SK-N-SH (cell line): ENCODE results near the gene SYNE1. TPM values are rescaled to one million over a fixed set of nuclear protein-coding genes. Genes with fewer than 3 reads are reported as not detected.

Experiments
- CTCF ChIA-PET: fragments of 300-600, 350-600 bp; formaldehyde crosslinking; extraction: SDS; loops from one replicate; lab custom pipeline; 2021; lab: Yijun Ruan, JAX
- POLR2A ChIA-PET: fragments of 350-600 bp; sonication (Branson Sonifier 250); formaldehyde crosslinking; extraction: SDS; loops from one replicate; lab custom pipeline; 2020; ENCODE audit warnings: antibody characterized with exemption, inconsistent platforms; lab: Yijun Ruan, JAX
- DNase-seq: peaks from one replicate; pipeline ENCODE4 v3.0.0; 2012
- H2AFZ ChIP-seq: fragments of 200-600 bp; sonication (generic); 2 replicates; pipeline ENCODE4 v1.8.1; 2016; ENCODE audit warnings: antibody characterized with exemption, mild to moderate bottlenecking, low read depth
- H3F3A ChIP-seq: fragments of 200-600 bp; sonication (generic); replicated peaks from 2 replicates; pipeline ENCODE3; 2016; ENCODE audit warnings: antibody characterized with exemption, mild to moderate bottlenecking; ENCODE audit not compliant: insufficient read depth
- H3K27ac ChIP-seq, 2 experiments: fragments of 200-500 bp in 1 of 2; fragments of 200-600 bp in 1 of 2; sonication (Bioruptor generic) in 1 of 2; sonication (generic), shearing (Covaris generic) in 1 of 2; 2 replicates each; pipeline versions ENCODE4 v1.5.1 to v1.6.1; 2014 to 2016; ENCODE audit warnings: low read depth in 2 of 2, inconsistent platforms in 1 of 2, low read length in 1 of 2, mild to moderate bottlenecking in 1 of 2, mixed read lengths in 1 of 2
- H3K27me3 ChIP-seq: fragments of 200-600 bp; sonication (generic), shearing (Covaris generic); 2 replicates; pipeline ENCODE4 v1.6.1; 2016; ENCODE audit warnings: mixed run types; ENCODE audit not compliant: insufficient read depth
- H3K36me3 ChIP-seq, 2 experiments: fragments of 200-500 bp in 1 of 2; fragments of 200-600 bp in 1 of 2; sonication (Bioruptor generic) in 1 of 2; sonication (generic) in 1 of 2; replicated peaks in 1 of 2; 2 replicates each; pipeline versions ENCODE3 to v1.5.1; 2014 to 2016; ENCODE audit warnings: low read length in 1 of 2, mild to moderate bottlenecking in 1 of 2; ENCODE audit not compliant: insufficient read depth in 2 of 2, control insufficient read depth in 1 of 2
- H3K4me1 ChIP-seq, 2 experiments: fragments of 200-500 bp in 1 of 2; fragments of 200-600 bp in 1 of 2; sonication (Bioruptor generic) in 1 of 2; sonication (generic), shearing (Covaris generic) in 1 of 2; 2 replicates each; pipeline versions ENCODE4 v1.5.1 to v1.6.1; 2014 to 2016; ENCODE audit warnings: low read depth in 1 of 2, low read length in 1 of 2, mixed run types in 1 of 2; ENCODE audit not compliant: insufficient read depth in 2 of 2, control insufficient read depth in 1 of 2
- H3K4me2 ChIP-seq: fragments of 200-600 bp; sonication (generic), shearing (Covaris generic); 2 replicates; pipeline ENCODE4 v1.6.1; 2017; ENCODE audit warnings: mixed run types
- H3K4me3 ChIP-seq, 2 experiments: fragments of 200-500 bp in 1 of 2; fragments of 200-600 bp in 1 of 2; sonication (Bioruptor generic) in 1 of 2; sonication (generic), shearing (Covaris generic) in 1 of 2; 2 replicates each; pipeline versions ENCODE4 v1.5.1 to v1.8.1; 2014 to 2016; ENCODE audit warnings: low read depth in 2 of 2, inconsistent platforms in 1 of 2, low read length in 1 of 2, mild to moderate bottlenecking in 1 of 2, mixed read lengths in 1 of 2, moderate library complexity in 1 of 2
- H3K79me2 ChIP-seq: fragments of 200-600 bp; sonication (generic); 2 replicates; pipeline ENCODE4 v1.8.1; 2017; ENCODE audit warnings: mild to moderate bottlenecking; ENCODE audit not compliant: insufficient read depth
- H3K9ac ChIP-seq: fragments of 200-600 bp; sonication (generic); 2 replicates; pipeline ENCODE4 v1.6.1; 2017; ENCODE audit warnings: mixed run types
- H3K9me2 ChIP-seq: fragments of 200-600 bp; sonication (generic); 2 replicates; pipeline ENCODE4 v1.6.1; 2017; ENCODE audit warnings: mixed run types
- H3K9me3 ChIP-seq: fragments of 200-600 bp; sonication (generic); 2 replicates; pipeline ENCODE4 v1.6.1; 2017; ENCODE audit warnings: mixed run types, mild to moderate bottlenecking, moderate library complexity
- H4K20me1 ChIP-seq: fragments of 200-600 bp; sonication (generic); 2 replicates; pipeline ENCODE4 v1.6.1; 2017; ENCODE audit warnings: mild to moderate bottlenecking, mixed run types; ENCODE audit not compliant: insufficient read depth
- ELF1 ChIP-seq: IDR thresholded peaks from 2 replicates; pipeline ENCODE4 v1.4.0; 2012
- EP300 ChIP-seq, 2 experiments: IDR thresholded peaks; 2 replicates each; pipeline versions ENCODE4 v1.4.0 to v1.6.1; 2012; ENCODE audit warnings: borderline replicate concordance in 1 of 2, low read depth in 1 of 2, low read length in 1 of 2
- FOSL2 ChIP-seq: IDR thresholded peaks from 2 replicates; pipeline ENCODE4 v1.4.0; 2012; ENCODE audit warnings: low read depth, mild to moderate bottlenecking, moderate library complexity, borderline replicate concordance
- FOXJ3 ChIP-seq: sonication (generic); formaldehyde crosslinking; IDR thresholded peaks from 2 replicates; pipeline ENCODE4 v1.5.1; 2020; ENCODE audit warnings: mild to moderate bottlenecking, missing genetic modification reagents
- FOXM1 ChIP-seq: IDR thresholded peaks from 2 replicates; pipeline ENCODE4 v1.4.0; 2012; ENCODE audit warnings: low read depth, mild to moderate bottlenecking
- GABPA ChIP-seq: IDR thresholded peaks from 2 replicates; pipeline ENCODE4 v1.4.0; 2012; ENCODE audit warnings: low read depth, mild to moderate bottlenecking
- JUND ChIP-seq: IDR thresholded peaks from 2 replicates; pipeline ENCODE4 v1.4.0; 2012
- PBX3 ChIP-seq: IDR thresholded peaks from 2 replicates; pipeline ENCODE4; 2012
- POLR2AphosphoS5 ChIP-seq: IDR thresholded peaks from 2 replicates; pipeline ENCODE4 v1.6.1; 2012; ENCODE audit warnings: low read depth, low read length
- RAD21 ChIP-seq: IDR thresholded peaks from 2 replicates; pipeline ENCODE4 v1.6.1; 2012; ENCODE audit warnings: mild to moderate bottlenecking, low read length
- RCOR1 ChIP-seq: fragments of 150-350 bp; IDR thresholded peaks from 2 replicates; pipeline ENCODE4 v1.6.1; 2017; ENCODE audit warnings: antibody characterized with exemption, low read length
- SIN3A ChIP-seq: IDR thresholded peaks from 2 replicates; pipeline ENCODE4 v1.6.1; 2012; ENCODE audit warnings: low read depth, mild to moderate bottlenecking, low read length, moderate library complexity, borderline replicate concordance
- TAF1 ChIP-seq: IDR thresholded peaks from 2 replicates; pipeline ENCODE4 v1.6.1; 2012; ENCODE audit warnings: low read depth, mild to moderate bottlenecking, low read length, moderate library complexity, borderline replicate concordance
- TEAD4 ChIP-seq: IDR thresholded peaks from 2 replicates; pipeline ENCODE4 v1.4.0; 2012; ENCODE audit warnings: mild to moderate bottlenecking, borderline replicate concordance; ENCODE audit not compliant: insufficient read depth
- ZBTB33 ChIP-seq: IDR thresholded peaks from 2 replicates; pipeline ENCODE4 v1.4.0; 2012; ENCODE audit warnings: low read depth, borderline replicate concordance
- WGBS: methylation state at CpG from one replicate; pipeline ENCODE4 v1.1.6; 2017; ENCODE audit warnings: low lambda C conversion rate; 5-methylcytosine and 5-hydroxymethylcytosine counted together
- polyA plus RNA-seq, 3 experiments: library from polyadenylated mRNA; depleted of rRNA; stranded (reverse); fragments of >200 nt; gene quantifications; 2 replicates each; pipeline ENCODE4 v1.2.3, GENCODE V29; 2012
- TF ChIP-seq, protein P1 (sequence below): IDR thresholded peaks from 2 replicates; pipeline ENCODE4 v1.6.1; 2012; ENCODE audit warnings: mild to moderate bottlenecking, low read depth, low read length, moderate library complexity
- TF ChIP-seq, protein P2 (sequence below): fragments of 150-350 bp; IDR thresholded peaks from 2 replicates; pipeline ENCODE4 v1.6.1; 2017; ENCODE audit warnings: antibody characterized with exemption, low read length, low read depth, borderline replicate concordance

Gene SYNE1
- polyA plus RNA-seq, 1 of the 3 experiments (the other 2 are of a cell fraction) = 31.1 TPM

DNA sequence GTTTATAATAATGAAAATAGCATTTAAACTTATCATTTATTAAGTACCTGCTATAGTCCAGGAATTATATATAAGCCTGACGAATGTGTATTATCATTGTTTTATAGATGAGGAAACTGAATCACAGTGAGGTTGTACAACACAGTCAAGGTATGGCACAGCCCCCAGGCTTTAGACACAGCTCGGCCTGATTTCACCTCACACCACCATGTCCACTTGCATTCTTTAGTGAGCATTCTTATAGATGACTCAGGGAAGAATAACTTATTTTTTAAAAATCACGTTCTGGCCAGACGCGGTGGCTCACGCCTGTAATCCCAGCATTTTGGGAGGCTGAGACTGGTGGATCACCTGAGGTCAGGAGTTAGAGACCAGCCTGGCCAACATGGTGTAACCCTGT lies 289.0 kb downstream of the SYNE1 start:
- H3K27me3 ChIP-seq = no peaks in the 10 kb centered on the region
- H3K9me3 ChIP-seq = no peaks in the 10 kb centered on the region
- peaks cover 9% of the 10 kb centered on the region for H3F3A ChIP-seq
- H3K27ac ChIP-seq = no peak overlapping the region
- no peaks in the 10 kb centered on the region for H3K9me2 ChIP-seq
- WGBS = 97% methylated on average over 6 of the region's 6 CpGs
- POLR2A ChIA-PET = interaction anchor here (0.7 kb wide), 1 partner anchor 13 kb away, joined by 3 read pairs; no protein-coding TSS in a partner anchor
- peaks cover 67 to 83% of the 10 kb centered on the region in 2 experiments for H3K36me3 ChIP-seq
- no peaks in the 10 kb centered on the region for H4K20me1 ChIP-seq
- no peaks in the 10 kb centered on the region for H3K79me2 ChIP-seq
- no peak for TF ChIP-seq GABPA
- no peak for TF ChIP-seq TEAD4
- TF ChIP-seq FOXJ3 = no peak
- TF ChIP-seq PBX3 = no peak
- no peak for TF ChIP-seq RAD21
- TF ChIP-seq TAF1 = no peak
- TF ChIP-seq POLR2AphosphoS5 = no peak
- no peak for TF ChIP-seq FOSL2
- no peak for TF ChIP-seq ZBTB33
- TF ChIP-seq FOXM1 = no peak
- TF ChIP-seq ELF1 = no peak
- TF ChIP-seq, all 33 proteins: peak for 0
- Histone ChIP-seq H3K4me1 (no peaks in the 10 kb centered on the region), H3K4me2 (no peak overlapping the region), H3K9ac (no peak overlapping the region), H2AFZ (no peak overlapping the region), H3K4me3 (no peak overlapping the region)
- CTCF ChIA-PET = no interaction called here
- DNase-seq = no peak

GRCh38 chr6:152343735-152344360 lies 293.3 kb downstream of the SYNE1 start:
- TF ChIP-seq JUND = no peak
- TF ChIP-seq GABPA = no peak
- TF ChIP-seq, protein P1, sequence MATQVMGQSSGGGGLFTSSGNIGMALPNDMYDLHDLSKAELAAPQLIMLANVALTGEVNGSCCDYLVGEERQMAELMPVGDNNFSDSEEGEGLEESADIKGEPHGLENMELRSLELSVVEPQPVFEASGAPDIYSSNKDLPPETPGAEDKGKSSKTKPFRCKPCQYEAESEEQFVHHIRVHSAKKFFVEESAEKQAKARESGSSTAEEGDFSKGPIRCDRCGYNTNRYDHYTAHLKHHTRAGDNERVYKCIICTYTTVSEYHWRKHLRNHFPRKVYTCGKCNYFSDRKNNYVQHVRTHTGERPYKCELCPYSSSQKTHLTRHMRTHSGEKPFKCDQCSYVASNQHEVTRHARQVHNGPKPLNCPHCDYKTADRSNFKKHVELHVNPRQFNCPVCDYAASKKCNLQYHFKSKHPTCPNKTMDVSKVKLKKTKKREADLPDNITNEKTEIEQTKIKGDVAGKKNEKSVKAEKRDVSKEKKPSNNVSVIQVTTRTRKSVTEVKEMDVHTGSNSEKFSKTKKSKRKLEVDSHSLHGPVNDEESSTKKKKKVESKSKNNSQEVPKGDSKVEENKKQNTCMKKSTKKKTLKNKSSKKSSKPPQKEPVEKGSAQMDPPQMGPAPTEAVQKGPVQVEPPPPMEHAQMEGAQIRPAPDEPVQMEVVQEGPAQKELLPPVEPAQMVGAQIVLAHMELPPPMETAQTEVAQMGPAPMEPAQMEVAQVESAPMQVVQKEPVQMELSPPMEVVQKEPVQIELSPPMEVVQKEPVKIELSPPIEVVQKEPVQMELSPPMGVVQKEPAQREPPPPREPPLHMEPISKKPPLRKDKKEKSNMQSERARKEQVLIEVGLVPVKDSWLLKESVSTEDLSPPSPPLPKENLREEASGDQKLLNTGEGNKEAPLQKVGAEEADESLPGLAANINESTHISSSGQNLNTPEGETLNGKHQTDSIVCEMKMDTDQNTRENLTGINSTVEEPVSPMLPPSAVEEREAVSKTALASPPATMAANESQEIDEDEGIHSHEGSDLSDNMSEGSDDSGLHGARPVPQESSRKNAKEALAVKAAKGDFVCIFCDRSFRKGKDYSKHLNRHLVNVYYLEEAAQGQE = no peak
- TF ChIP-seq RCOR1 = no peak
- TF ChIP-seq, protein P2, sequence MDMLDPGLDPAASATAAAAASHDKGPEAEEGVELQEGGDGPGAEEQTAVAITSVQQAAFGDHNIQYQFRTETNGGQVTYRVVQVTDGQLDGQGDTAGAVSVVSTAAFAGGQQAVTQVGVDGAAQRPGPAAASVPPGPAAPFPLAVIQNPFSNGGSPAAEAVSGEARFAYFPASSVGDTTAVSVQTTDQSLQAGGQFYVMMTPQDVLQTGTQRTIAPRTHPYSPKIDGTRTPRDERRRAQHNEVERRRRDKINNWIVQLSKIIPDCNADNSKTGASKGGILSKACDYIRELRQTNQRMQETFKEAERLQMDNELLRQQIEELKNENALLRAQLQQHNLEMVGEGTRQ = no peak
- no peak for TF ChIP-seq SIN3A
- no peak for TF ChIP-seq EP300 (IDR thresholded peaks at IDR 0.05; ENCODE audit: borderline replicate concordance in 1 of 2, low read depth in 1 of 2, low read length in 1 of 2)
- no peak for TF ChIP-seq TAF1
- TF ChIP-seq, all 33 proteins: peak for 0
- no peak for DNase-seq
- POLR2A ChIA-PET = no interaction called here
- Histone ChIP-seq H3K4me3 (no peak overlapping the region), H3K36me3 (peaks cover 58 to 62% of the 10 kb centered on the region in 2 experiments), H3K9me3 (no peaks in the 10 kb centered on the region), H3K27me3 (no peaks in the 10 kb centered on the region), H3F3A (peaks cover 22% of the 10 kb centered on the region), H3K4me2 (no peak overlapping the region), H4K20me1 (no peaks in the 10 kb centered on the region), H3K9me2 (no peaks in the 10 kb centered on the region), H3K79me2 (no peaks in the 10 kb centered on the region), H3K9ac (no peak overlapping the region), H3K4me1 (no peaks in the 10 kb centered on the region), H2AFZ (no peak overlapping the region), H3K27ac (no peak overlapping the region)
- CTCF ChIA-PET = interaction anchor here (0.9 kb wide), 1 partner anchor 13 kb away, joined by 3 read pairs; no protein-coding TSS in a partner anchor
- WGBS = over 99% methylated on average over 9 of the region's 9 CpGs
